HepG2 (cell line): Measurements from ENCODE around the gene SFXN2. TPM values are rescaled to one million over a fixed set of nuclear protein-coding genes. Genes with fewer than 3 reads are reported as not detected.

Source experiments
- ATAC-seq: fragments of 200-7000 bp; cut with Tn5 transposase; 3 replicates; pipeline ENCODE4 v1.9.1; 2020; ENCODE audit warnings: mild to moderate bottlenecking, moderate library complexity
- BruUV-seq: library from RNA; stranded (reverse); fragments of 400-500 nt; replicated peaks from 2 replicates; lab custom pipeline; 2021; lab: Mats Ljungman, UMichigan
- CTCF ChIA-PET: fragments of 300-600 bp; formaldehyde crosslinking; extraction: SDS; loops from one replicate; lab custom pipeline; 2021; ENCODE audit warnings: low total read pairs, inconsistent platforms, low intra/inter-chr PET ratio; lab: Yijun Ruan, JAX
- POLR2A ChIA-PET: fragments of 350-600 bp; sonication (Branson Sonifier 250); formaldehyde crosslinking; loops from one replicate; lab custom pipeline; 2020; ENCODE audit warnings: antibody characterized with exemption, inconsistent platforms; lab: Yijun Ruan, JAX
- DNase-seq: peaks from one replicate; pipeline ENCODE4 v3.0.0-alpha.2; 2015; ENCODE audit warnings: low spot score
- FAIRE-seq: peaks from 3 replicates; lab custom pipeline; 2011; peaks lifted over from hg19 to GRCh38; lab: Jason Lieb, UNC
- H2AFZ ChIP-seq: one replicate; pipeline ENCODE4 v1.6.1; 2011; ENCODE audit warnings: low read length, inconsistent platforms
- H3K27ac ChIP-seq: fragments of 300-600 bp; 3 replicates; pipeline ENCODE4 v1.8.0; 2011; ENCODE audit warnings: mixed run types, mild to moderate bottlenecking, mixed read lengths, low read length, inconsistent platforms; ENCODE audit not compliant: insufficient read depth; ENCODE audit errors: extremely low read length
- H3K27me3 ChIP-seq, 2 experiments: fragments of 200-600 bp in 1 of 2; 2 replicates in 1 of 2; 3 replicates in 1 of 2; pipeline versions ENCODE4 v1.6.0 to v1.8.0; 2011; ENCODE audit warnings: low read length in 2 of 2, mild to moderate bottlenecking in 2 of 2, moderate library complexity in 2 of 2, inconsistent platforms in 1 of 2; ENCODE audit not compliant: insufficient read depth in 2 of 2, control insufficient read depth in 1 of 2
- H3K36me3 ChIP-seq, 2 experiments: fragments of 200-600 bp in 1 of 2; replicated peaks in 1 of 2; 2 replicates in 1 of 2; 3 replicates in 1 of 2; pipeline versions ENCODE4 v1.5.1 to v1.8.0; 2011; ENCODE audit warnings: low read length in 2 of 2, inconsistent platforms in 1 of 2; ENCODE audit not compliant: insufficient read depth in 2 of 2, control insufficient read depth in 1 of 2
- H3K4me1 ChIP-seq: 2 replicates; pipeline ENCODE4 v1.5.1; 2012; ENCODE audit warnings: low read length, inconsistent platforms; ENCODE audit not compliant: insufficient read depth
- H3K4me2 ChIP-seq: 2 replicates; pipeline ENCODE4 v1.6.0; 2011; ENCODE audit warnings: low read depth, low read length, inconsistent platforms
- H3K4me3 ChIP-seq, 3 experiments: fragments of 200-600 bp in 1 of 3; sonication (generic), shearing (Covaris generic) in 1 of 3; replicated peaks in 1 of 3; 2 replicates each; pipeline ENCODE4 v1.5.1; 2011 to 2016; ENCODE audit warnings: low read length in 3 of 3, inconsistent platforms in 2 of 3, low read depth in 2 of 3, mild to moderate bottlenecking in 2 of 3, control low read depth in 1 of 3, mixed read lengths in 1 of 3; ENCODE audit not compliant: insufficient read depth in 1 of 3
- H3K79me2 ChIP-seq: one replicate; pipeline ENCODE4 v1.6.1; 2011; ENCODE audit warnings: low read length, inconsistent platforms; ENCODE audit not compliant: insufficient read depth
- H3K9ac ChIP-seq: 2 replicates; pipeline ENCODE4 v1.6.0; 2011; ENCODE audit warnings: mild to moderate bottlenecking, low read depth, low read length, inconsistent platforms; ENCODE audit not compliant: insufficient read depth
- H3K9me3 ChIP-seq: 2 replicates; pipeline ENCODE4 v1.5.1; 2012; ENCODE audit warnings: mild to moderate bottlenecking, low read length
- H4K20me1 ChIP-seq: 2 replicates; pipeline ENCODE4 v1.6.0; 2011; ENCODE audit warnings: inconsistent platforms, mild to moderate bottlenecking, low read length, moderate library complexity; ENCODE audit not compliant: insufficient read depth
- MED13 ChIP-seq: sonication (generic); formaldehyde crosslinking; IDR thresholded peaks from 2 replicates; pipeline ENCODE4 v1.5.0; 2020; ENCODE audit warnings: missing genetic modification reagents
- PRDM10 ChIP-seq: sonication (generic); formaldehyde crosslinking; IDR thresholded peaks from 2 replicates; pipeline ENCODE4 v1.4.0; 2020; ENCODE audit warnings: low read depth, missing genetic modification reagents
- TBL1XR1 ChIP-seq: fragments of 150-350 bp; IDR thresholded peaks from 2 replicates; pipeline ENCODE4 v1.6.1; 2014; ENCODE audit warnings: borderline replicate concordance, low read length; ENCODE audit not compliant: partially characterized antibody
- ZNF281 ChIP-seq: sonication (generic); formaldehyde crosslinking; IDR thresholded peaks from 2 replicates; pipeline ENCODE4 v1.4.0; 2020; ENCODE audit warnings: missing genetic modification reagents, borderline replicate concordance
- ZNF383 ChIP-seq: sonication (generic); formaldehyde crosslinking; IDR thresholded peaks from 2 replicates; pipeline ENCODE4 v1.4.0; 2020; ENCODE audit warnings: missing genetic modification reagents, mild to moderate bottlenecking, borderline replicate concordance
- ZNF772 ChIP-seq: sonication (generic); formaldehyde crosslinking; IDR thresholded peaks from 2 replicates; pipeline ENCODE4 v1.5.0; 2020; ENCODE audit warnings: mild to moderate bottlenecking, missing genetic modification reagents
- ZNF790 ChIP-seq: sonication (generic); formaldehyde crosslinking; IDR thresholded peaks from 2 replicates; pipeline ENCODE4 v1.8.0; 2022; ENCODE audit warnings: missing genetic modification reagents, mild to moderate bottlenecking, borderline replicate concordance
- WGBS: methylation state at CpG from one replicate; pipeline ENCODE4 v1.1.6; 2017; ENCODE audit warnings: low lambda C conversion rate; 5-methylcytosine and 5-hydroxymethylcytosine counted together
- in situ Hi-C: cut with HindIII; loops from 2 replicates; pipeline ENCODE4 v1.10.0; 2017; ENCODE audit warnings: low pct_unique_long_range_greater_than_20kb; ENCODE audit not compliant: extremely low pct_ligation_motif_present
- intact Hi-C: fragments of 100-400 bp; cut with micrococcal nuclease; formaldehyde crosslinking; loops from one replicate; pipeline ENCODE4 v1.10.0; 2022; ENCODE audit not compliant: unreplicated experiment
- polyA plus RNA-seq, 8 experiments: library from polyadenylated mRNA; depleted of rRNA in 3 of 8; stranded (reverse) in 7 of 8; unstranded in 1 of 8; fragments of >200 nt; fragmentation: Illumina TruSeq in 4 of 8; extraction: Trizol in 4 of 8; gene quantifications; 2 replicates each; pipeline versions ENCODE4 v1.2.1 to v1.2.3, GENCODE V29; 2011 to 2016; ENCODE audit warnings: low read depth in 4 of 8, missing spikeins in 1 of 8, mixed read lengths in 1 of 8; ENCODE audit not compliant: insufficient read depth in 1 of 8
- total RNA-seq, 5 experiments: library from RNA; depleted of rRNA; stranded (reverse); fragments of >200 nt; fragmentation: Illumina TruSeq; extraction: Trizol; gene quantifications; 2 replicates each; pipeline ENCODE4 v1.2.3, GENCODE V29; 2016; ENCODE audit warnings: low read depth in 1 of 5
- TF ChIP-seq, protein P1 (sequence below): sonication (generic); formaldehyde crosslinking; IDR thresholded peaks from 2 replicates; pipeline ENCODE4 v1.8.1; 2023; ENCODE audit warnings: mild to moderate bottlenecking, inconsistent platforms, moderate library complexity, missing genetic modification reagents, borderline replicate concordance
- TF ChIP-seq, protein P2 (sequence below): sonication (generic); formaldehyde crosslinking; IDR thresholded peaks from 2 replicates; pipeline ENCODE4 v1.5.1; 2020; ENCODE audit warnings: missing genetic modification reagents, mild to moderate bottlenecking, borderline replicate concordance
- TF ChIP-seq, protein P3 (sequence below): sonication (generic); formaldehyde crosslinking; IDR thresholded peaks from 2 replicates; pipeline ENCODE4 v1.4.0; 2020; ENCODE audit warnings: missing genetic modification reagents, low read depth, mild to moderate bottlenecking, borderline replicate concordance
- TF ChIP-seq, protein P4 (sequence below): sonication (generic); formaldehyde crosslinking; IDR thresholded peaks from 2 replicates; pipeline ENCODE4 v1.8.0; 2022; ENCODE audit warnings: mild to moderate bottlenecking, missing genetic modification reagents, borderline replicate concordance

Gene SFXN2
- total and polyA plus RNA-seq, 2 of the 13 experiments (the other 11 are each of a cell fraction or from before 2014, with no cell fraction given), result 12.8 to 21.1 TPM

DNA sequence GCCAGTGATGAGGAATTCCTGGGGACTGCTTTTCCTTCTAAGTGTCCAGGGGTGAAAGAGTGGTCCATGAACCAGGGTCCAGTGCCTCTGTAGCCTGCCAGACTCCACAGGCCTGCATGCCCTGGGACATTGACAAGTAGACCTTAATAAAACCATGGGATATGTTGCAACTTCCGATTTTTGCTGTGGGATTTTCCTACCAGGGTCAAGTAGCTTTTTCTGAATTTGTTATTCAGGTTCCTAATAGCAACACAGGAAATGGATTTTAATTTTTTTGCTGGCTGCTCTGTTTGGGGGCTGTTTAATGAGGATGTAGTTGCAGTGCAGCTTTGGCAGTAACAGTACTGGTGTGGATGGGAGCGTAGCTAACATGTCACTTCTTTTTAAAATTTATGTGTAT is 71.4 kb downstream of the SFXN2 start:
- Histone ChIP-seq H3K27me3 (no peaks in the 10 kb centered on the region), H4K20me1 (no peaks in the 10 kb centered on the region), H3K27ac (no peak overlapping the region), H3K4me1 (peaks cover 24% of the 10 kb centered on the region), H3K79me2 (no peaks in the 10 kb centered on the region), H3K9me3 (no peaks in the 10 kb centered on the region), H2AFZ (no peak overlapping the region), H3K9ac (no peak overlapping the region), H3K4me3 (no peak overlapping the region), H3K4me2 (no peak overlapping the region), H3K36me3 (no peaks in the 10 kb centered on the region)
- CTCF ChIA-PET, result no interaction called here
- DNase-seq (no peak), FAIRE-seq (no peak), ATAC-seq (no peak)
- 98% methylated on average over 2 of the region's 2 CpGs for WGBS
- BruUV-seq, result no TSS peak
- in situ Hi-C loops, result no loop called here
- POLR2A ChIA-PET, result no interaction called here
- intact Hi-C loops, result no loop called here
- TF ChIP-seq, protein P1, sequence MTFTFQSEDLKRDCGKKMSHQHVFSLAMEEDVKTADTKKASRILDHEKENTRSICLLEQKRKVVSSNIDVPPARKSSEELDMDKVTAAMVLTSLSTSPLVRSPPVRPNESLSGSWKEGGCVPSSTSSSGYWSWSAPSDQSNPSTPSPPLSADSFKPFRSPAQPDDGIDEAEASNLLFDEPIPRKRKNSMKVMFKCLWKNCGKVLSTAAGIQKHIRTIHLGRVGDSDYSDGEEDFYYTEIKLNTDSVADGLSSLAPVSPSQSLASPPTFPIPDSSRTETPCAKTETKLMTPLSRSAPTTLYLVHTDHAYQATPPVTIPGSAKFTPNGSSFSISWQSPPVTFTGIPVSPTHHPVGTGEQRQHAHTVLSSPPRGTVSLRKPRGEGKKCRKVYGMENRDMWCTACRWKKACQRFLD (CRISPR knock-in tag), result no peak
- TF ChIP-seq MED13 (no peak), TBL1XR1 (no peak), ZNF790 (CRISPR knock-in tag) (no peak), ZNF383 (CRISPR knock-in tag) (no peak), ZNF772 (CRISPR knock-in tag) (no peak), ZNF281 (no peak), PRDM10 (no peak)
- TF ChIP-seq, protein P2, sequence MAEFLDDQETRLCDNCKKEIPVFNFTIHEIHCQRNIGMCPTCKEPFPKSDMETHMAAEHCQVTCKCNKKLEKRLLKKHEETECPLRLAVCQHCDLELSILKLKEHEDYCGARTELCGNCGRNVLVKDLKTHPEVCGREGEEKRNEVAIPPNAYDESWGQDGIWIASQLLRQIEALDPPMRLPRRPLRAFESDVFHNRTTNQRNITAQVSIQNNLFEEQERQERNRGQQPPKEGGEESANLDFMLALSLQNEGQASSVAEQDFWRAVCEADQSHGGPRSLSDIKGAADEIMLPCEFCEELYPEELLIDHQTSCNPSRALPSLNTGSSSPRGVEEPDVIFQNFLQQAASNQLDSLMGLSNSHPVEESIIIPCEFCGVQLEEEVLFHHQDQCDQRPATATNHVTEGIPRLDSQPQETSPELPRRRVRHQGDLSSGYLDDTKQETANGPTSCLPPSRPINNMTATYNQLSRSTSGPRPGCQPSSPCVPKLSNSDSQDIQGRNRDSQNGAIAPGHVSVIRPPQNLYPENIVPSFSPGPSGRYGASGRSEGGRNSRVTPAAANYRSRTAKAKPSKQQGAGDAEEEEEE (CRISPR knock-in tag), result no peak
- TF ChIP-seq, protein P3, sequence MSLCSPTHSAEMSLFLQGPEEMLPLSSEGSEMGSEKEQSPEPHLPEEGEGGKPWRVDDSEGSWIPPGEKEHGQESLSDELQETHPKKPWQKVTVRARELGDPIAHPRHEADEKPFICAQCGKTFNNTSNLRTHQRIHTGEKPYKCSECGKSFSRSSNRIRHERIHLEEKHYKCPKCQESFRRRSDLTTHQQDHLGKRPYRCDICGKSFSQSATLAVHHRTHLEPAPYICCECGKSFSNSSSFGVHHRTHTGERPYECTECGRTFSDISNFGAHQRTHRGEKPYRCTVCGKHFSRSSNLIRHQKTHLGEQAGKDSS (CRISPR knock-in tag), result no peak
- TF ChIP-seq, protein P4, sequence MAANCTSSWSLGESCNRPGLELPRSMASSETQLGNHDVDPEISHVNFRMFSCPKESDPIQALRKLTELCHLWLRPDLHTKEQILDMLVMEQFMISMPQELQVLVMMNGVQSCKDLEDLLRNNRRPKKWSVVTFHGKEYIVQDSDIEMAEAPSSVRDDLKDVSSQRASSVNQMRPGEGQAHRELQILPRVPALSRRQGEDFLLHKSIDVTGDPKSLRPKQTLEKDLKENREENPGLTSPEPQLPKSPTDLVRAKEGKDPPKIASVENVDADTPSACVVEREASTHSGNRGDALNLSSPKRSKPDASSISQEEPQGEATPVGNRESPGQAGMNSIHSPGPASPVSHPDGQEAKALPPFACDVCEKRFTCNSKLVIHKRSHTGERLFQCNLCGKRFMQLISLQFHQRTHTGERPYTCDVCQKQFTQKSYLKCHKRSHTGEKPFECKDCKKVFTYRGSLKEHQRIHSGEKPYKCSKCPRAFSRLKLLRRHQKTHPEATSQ, result no peak
